ENCODE data around the gene PDE8B.

Gene PDE8B

GRCh38 chr5:77425998-77426659 lies 215.6 kb downstream of the PDE8B start:
- no peak for TF ChIP-seq CTCF (IDR thresholded peaks at IDR 0.05; ENCODE audit: low read length, missing control alignments)
- DNase-seq (ENCODE audit: low read depth), result no peak

GRCh38 chr5:77426670-77427069 lies 216.2 kb downstream of the PDE8B start:
- TF ChIP-seq CTCF (IDR thresholded peaks at IDR 0.05; ENCODE audit: low read length, missing control alignments), result no peak
- DNase-seq (ENCODE audit: low read depth), result peak; percentile 33
- H3K4me3 ChIP-seq (replicated peaks; ENCODE audit: low read depth, low read length), result no peak overlapping the region

More at GRCh38 chr5:77425998-77426659, 215.6 kb downstream of the PDE8B start:
- no peak overlapping the region for H3K4me3 ChIP-seq (replicated peaks; ENCODE audit: low read depth, low read length)

- TF ChIP-seq CTCF (IDR thresholded peaks at IDR 0.05; ENCODE audit: low read length, missing control alignments), result no peak
- DNase-seq (ENCODE audit: low read depth), result no peak
- H3K4me3 ChIP-seq (replicated peaks; ENCODE audit: low read depth, low read length), result no peak overlapping the region
These were observed 217.5 kb downstream of the PDE8B start for GRCh38 chr5:77427998-77428397.

GRCh38 chr5:77428526-77428925 lies 218.0 kb downstream of the PDE8B start:
- H3K4me3 ChIP-seq (replicated peaks; ENCODE audit: low read depth, low read length), result no peak overlapping the region
- no peak for TF ChIP-seq CTCF (IDR thresholded peaks at IDR 0.05; ENCODE audit: low read length, missing control alignments)
- DNase-seq (ENCODE audit: low read depth), result no peak

- no peak for DNase-seq (ENCODE audit: low read depth)
- no peak for TF ChIP-seq CTCF (IDR thresholded peaks at IDR 0.05; ENCODE audit: low read length, missing control alignments)
- no peak overlapping the region for H3K4me3 ChIP-seq (replicated peaks; ENCODE audit: low read depth, low read length)
These were observed 220.2 kb downstream of the PDE8B start for GRCh38 chr5:77430726-77431125.

GRCh38 chr5:77431286-77431685 lies 220.8 kb downstream of the PDE8B start:
- no peak for TF ChIP-seq CTCF (IDR thresholded peaks at IDR 0.05; ENCODE audit: low read length, missing control alignments)
- no peak for DNase-seq (ENCODE audit: low read depth)
- H3K4me3 ChIP-seq (replicated peaks; ENCODE audit: low read depth, low read length), result no peak overlapping the region

- no peak for TF ChIP-seq CTCF (IDR thresholded peaks at IDR 0.05; ENCODE audit: low read length, missing control alignments)
- no peak for DNase-seq (ENCODE audit: low read depth)
- H3K4me3 ChIP-seq (replicated peaks; ENCODE audit: low read depth, low read length), result no peak overlapping the region
These were observed 221.2 kb downstream of the PDE8B start for GRCh38 chr5:77431719-77432118.

Measured in fibroblast of pulmonary artery (primary cell).